Activated gamma-delta T cell treated with Interleukin-2 at 50 U/mL for 16 hours (primary cell): ENCODE measurements around the gene COMP.
A peak's percentile ranks its signal among the peaks of the same experiment; 100 is the strongest.
"Not testable (repeated sequence)": the region's sequence is repeated elsewhere in the genome, so short reads cannot be mapped to it uniquely, and the experiment has no call there.

Experiments used
- DNase-seq: peaks from one replicate; pipeline ENCODE4 v3.0.0-alpha.2; 2020

COMP gene

DNA sequence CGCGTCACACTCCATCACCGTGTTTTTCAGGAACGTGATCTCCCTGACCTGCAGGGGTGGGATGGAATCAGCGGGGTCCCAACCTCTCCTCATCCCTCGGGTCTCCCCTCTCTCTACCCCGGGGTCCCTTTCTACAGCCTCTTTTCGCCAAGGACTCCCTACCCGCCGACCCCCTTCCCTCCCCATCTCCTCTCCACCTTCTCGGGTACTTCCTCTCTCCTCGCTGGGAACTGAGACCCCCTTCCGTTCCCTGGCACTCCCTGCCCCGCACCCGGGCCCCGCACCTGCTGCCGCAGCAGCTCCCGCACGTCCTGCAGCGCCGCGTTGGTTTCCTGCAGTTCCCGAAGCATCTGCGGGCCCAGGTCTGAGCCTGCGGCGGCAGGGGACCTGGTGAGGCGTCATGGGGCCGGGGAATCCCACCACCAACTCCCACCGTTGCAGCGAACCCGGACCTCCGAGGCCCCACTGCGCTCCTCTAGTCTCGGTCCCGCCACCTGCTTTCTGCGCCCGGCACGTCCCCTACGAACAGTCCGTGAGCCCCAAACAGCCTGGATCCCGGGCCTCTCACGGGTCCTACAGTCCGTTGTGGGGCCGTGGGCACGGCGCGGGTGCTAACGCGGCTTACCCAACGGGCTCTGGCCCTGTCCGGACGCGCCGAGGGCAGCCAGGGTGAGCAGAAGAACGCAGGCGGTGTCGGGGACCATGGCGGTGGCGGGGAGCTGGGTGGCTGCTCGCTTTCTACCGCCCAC, at the start of gene COMP:
Gene COMP, minus strand, starts transcription at position 740 of the 749 bp plus-strand sequence. Its CDS starts 36 bp downstream, at position 704.
- DNase-seq: no peak

DNA sequence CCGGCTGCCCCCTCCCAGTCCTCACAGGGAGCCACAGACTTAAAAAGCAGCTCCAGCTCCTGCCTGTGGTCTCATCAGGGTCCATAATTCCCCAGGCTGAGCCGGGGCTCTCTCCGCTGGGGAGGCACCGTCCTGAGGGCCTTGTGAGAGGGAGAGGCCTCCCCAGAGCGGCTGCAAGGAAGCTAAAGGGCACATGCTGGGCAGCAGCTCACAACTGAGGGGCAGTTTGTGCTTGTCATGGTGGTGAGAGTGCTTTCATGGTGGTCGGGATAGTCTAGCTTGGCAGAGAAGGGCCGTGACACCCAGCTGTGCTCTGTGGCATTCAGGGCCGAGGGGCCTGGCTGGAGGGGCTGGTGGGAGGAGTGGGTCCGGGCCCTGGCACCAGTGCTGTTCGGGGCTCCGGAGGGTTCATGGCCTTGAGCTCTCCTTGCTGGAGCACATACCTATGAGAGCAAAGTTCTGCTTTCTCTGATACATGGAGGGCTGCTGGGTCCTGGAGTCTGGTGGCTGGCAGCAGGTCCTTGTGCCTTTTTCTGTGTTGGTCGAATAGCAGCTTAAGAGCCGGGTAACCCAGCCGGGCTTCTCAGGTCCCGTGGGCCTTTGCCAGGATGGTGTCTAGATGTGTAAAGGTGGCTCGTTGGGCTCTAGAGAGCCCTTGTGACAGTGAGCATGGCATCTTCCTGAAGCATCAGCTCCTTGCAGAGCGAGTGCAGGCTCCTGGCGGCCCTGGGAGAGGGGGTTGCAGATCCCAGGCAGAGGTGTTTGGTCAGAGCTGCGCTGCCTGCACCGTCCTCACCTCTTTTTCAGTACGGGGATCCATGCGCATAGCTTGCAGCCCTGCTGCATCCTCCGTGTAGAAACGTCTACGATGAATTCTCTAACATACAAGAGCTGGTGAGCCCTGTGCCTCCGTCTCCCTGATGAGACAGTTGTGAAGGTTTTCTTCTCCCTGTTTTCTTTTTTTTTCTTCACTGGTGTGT, 49.5 kb upstream of the COMP start:
- no peak for DNase-seq

- no peak for DNase-seq
Measured at GRCh38 chr19:18839465-18840287, 48.6 kb upstream of the COMP start.

GRCh38 chr19:18834644-18834984, 43.5 kb upstream of the COMP start:
- no peak for DNase-seq

DNA sequence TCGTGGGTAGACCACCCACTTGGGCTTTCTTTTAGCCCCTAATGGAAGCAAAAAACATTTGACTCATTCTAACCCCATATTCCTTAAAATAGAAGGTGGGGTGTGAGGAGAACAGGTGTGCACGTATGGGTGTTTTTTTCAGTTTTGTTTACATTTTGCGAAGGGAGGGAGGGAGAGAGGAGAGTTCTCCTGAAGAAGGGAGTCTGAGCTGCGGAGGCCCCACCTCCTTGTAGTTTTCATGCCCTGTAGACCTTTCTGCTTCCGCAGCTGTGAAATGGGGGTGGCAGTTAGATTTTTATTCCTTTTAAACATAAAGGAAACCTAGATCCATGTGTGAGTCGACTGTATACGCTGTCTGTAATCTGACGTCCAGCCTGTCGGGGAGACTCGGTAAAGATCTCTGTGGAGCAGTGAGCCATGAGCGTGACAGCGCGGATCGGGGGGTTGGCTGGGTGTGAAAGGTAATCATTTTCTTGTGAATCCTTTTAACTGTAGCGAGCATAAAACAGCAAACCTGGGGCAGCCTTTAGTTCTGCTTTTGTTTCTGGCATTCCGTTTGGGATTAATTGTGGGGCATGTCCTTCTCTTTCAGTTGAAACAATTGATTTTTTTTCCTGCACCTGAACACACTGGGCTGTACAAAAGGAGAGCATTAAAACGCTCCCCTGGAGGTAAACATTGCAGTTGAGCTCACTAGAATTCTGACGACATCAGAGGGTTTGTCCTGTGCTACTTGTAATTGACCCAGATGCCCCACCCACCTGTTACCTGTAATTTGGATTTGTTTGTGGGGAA, 42.9 kb upstream of the COMP start:
- no peak for DNase-seq

- no peak for DNase-seq
Measured at GRCh38 chr19:18833141-18833476, 42.0 kb upstream of the COMP start.

GRCh38 chr19:18832306-18833140, 41.4 kb upstream of the COMP start:
- DNase-seq: no peak

DNA sequence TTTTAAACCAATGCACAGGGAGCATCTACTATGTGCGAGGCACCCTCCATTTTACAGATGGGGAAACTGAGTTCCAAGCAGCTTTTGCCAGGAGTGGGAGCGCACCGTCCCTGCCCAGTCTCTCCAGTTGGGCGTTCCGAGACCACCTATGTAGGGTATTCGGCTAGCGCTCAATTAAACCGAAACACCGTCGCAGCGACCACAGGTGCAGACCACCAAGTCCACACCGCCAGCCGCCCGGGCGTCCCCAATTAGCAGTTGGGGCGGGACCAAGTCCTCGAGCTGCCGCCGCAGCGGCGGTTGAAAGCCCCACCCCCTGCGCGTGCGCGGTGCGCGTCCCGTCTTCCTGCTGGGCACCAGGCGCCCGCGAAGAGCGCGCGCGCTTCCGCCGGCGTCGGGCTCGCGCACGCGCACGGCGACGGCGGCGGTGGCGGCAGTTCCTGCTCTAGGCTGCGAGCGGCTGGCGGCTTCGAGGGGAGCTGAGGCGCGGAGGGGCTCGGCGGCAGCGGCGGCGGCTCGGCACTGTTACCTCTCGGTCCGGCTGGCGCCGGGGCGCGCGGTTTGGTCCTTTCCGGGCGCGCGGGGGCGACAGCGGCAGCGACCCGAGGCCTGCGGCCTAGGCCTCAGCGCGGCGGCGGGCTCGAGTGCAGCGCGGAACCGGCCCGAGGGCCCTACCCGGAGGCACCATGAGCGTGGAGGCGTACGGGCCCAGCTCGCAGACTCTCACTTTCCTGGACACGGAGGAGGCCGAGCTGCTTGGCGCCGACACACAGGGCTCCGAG, 40.6 kb upstream of the COMP start, which contains the start of gene UPF1:
Gene UPF1, plus strand, starts transcription at position 436 of the 782 bp plus-strand sequence. Its CDS starts 251 bp downstream, at position 687.
- peak; percentile 95 for DNase-seq

- no peak for DNase-seq
Measured at GRCh38 chr19:18830488-18830887, 39.4 kb upstream of the COMP start.

GRCh38 chr19:18828786-18829185, 37.7 kb upstream of the COMP start:
- DNase-seq: no peak

- DNase-seq: no peak
Measured at GRCh38 chr19:18817574-18817973, 26.5 kb upstream of the COMP start.

- DNase-seq: not testable (repeated sequence)
Measured at GRCh38 chr19:18816645-18817044, 25.5 kb upstream of the COMP start.

- DNase-seq: no peak
Measured at GRCh38 chr19:18815673-18816072, 24.6 kb upstream of the COMP start.

DNA sequence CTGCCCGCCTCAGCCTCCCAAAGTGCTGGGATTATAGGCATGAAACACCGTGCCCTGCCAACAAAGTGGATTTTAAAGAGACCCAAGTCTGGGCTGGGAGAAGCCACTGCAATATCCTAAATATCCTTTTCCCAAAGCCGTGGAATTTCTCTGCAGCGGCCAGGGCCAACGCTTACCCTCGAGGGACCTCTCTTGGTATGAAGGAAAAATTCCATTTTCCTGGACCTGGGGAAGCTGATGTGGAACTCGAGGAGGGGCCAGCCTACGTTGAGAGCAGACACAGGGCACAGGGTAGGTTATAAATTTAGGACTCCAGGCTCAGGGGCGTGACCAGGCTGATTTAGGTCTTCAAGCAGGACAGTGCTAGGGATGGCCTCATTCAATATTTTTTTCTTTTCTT, 23.0 kb upstream of the COMP start:
- no peak for DNase-seq

- not testable (repeated sequence) for DNase-seq
Measured at GRCh38 chr19:18811638-18812037, 20.5 kb upstream of the COMP start.

GRCh38 chr19:18809149-18809868, 18.2 kb upstream of the COMP start:
- no peak for DNase-seq

GRCh38 chr19:18807861-18808331, 16.8 kb upstream of the COMP start:
- DNase-seq: no peak

DNA sequence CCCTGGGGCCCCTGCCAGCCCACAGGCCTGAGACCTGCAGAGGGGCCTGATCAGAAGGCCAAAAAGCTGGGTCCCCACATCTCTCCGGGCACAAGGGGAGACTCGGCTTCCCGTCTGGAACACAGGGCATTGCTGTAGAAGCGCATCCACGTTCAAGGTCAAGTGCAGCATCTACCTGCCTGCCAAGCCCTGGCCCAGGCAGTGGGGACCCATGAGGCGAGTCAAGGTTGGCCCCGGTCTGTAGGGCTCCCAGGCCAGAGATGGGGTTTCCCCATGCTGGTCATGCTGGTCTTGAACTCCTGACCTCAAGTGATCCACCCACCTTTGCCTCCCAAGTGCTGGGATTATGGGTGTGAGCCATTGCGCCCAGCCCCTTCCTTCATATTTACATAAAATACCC, 13.5 kb upstream of the COMP start:
- DNase-seq: no peak

DNA sequence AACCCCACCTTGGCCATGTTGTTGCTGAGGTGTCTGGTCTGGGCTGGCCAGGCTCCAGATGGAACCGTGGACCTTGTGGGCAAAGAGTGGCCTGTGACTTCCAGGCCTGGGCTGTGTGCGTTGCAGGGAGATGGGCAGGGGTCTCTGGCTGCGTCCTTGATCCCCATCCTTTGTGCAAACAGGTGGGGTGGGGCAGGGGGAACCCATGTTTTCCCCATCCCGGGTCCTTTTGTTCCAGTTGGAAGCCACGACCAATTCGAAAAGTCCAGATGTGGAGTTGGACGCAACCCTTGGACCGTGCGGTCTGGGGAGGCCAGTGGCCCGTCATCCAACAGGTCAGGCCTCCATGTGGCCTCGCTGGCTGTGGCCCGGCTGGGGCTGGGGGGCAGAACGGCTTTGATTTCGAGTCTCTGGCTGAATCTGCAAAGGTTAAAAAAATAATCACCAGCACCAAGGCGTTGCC, 13.1 kb upstream of the COMP start:
- no peak for DNase-seq
